ENCODE measurements around the gene CTDSPL. TPM values are rescaled to one million over a fixed set of nuclear protein-coding genes. Genes with fewer than 3 reads are reported as not detected.
A peak's percentile ranks its signal among the peaks of the same experiment; 100 is the strongest.

Gene CTDSPL
- total RNA-seq, 1 donor from 2014 or later = 68.4 TPM

DNA sequence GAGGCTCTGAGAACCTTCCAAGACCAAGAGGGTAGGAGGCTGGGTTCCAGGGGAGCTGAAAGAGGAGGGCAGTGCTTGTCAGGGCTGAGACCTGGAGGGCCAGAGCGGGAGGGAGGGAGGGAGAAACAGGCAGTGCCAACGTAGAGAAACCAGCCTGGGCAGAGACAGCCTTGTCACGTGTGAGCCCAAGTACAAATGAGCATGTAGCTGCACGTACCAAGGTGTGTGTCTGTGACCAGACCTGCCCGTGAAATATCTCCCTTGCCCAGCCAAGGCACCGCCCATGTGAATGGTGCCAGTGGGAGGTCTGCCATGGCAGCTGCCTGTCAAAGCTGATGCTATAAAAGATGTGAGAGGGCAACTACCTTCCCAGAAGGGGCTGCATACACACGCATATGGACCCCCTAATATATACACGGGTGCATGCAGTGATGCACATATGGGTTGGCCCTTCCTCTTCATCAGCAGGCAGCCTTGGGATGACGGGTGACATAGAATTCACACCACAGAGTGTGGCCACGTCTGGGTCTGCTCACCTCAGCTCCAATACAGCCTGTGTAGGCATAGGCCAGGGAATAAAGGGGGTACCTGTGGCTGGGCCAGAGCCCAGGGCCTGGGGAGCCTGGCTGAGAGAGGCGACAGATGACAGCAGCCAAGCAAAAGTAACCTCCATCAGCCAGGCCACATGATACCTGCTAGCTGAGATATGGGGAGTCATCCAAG, 7.8 kb upstream of the CTDSPL start:
- DNase-seq (ENCODE audit: low spot score) = peak; percentile 91

DNA sequence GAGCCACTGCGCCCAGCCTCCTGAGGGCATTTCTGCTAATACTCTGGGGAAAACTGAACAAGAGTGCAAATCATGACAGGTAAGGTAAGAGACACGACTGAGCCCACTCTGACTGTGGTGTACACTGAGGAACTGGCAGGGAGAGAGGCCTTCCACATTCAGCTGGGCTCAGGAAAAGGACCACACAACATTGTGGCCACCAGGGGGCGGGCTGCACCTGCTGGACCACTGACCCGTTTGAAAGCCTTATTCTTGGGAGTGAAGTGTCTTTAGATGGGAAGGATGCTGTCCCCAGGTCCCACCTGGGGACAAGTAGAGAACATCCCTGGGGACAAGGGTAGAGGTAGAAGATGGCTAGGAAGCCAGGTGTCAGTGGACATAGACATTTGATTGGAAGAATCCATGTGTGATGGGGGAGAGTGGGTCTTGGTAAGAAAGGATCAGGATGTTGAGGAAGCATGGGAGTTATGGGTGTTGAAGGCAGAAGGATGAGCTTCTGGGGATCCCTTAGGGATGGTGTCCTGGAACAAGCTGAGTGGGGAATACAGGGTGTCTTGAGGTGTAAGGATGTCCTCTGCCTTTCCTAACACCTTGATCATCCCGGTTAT, 6.2 kb upstream of the CTDSPL start:
- DNase-seq (ENCODE audit: low spot score) = peak; percentile 89

DNA sequence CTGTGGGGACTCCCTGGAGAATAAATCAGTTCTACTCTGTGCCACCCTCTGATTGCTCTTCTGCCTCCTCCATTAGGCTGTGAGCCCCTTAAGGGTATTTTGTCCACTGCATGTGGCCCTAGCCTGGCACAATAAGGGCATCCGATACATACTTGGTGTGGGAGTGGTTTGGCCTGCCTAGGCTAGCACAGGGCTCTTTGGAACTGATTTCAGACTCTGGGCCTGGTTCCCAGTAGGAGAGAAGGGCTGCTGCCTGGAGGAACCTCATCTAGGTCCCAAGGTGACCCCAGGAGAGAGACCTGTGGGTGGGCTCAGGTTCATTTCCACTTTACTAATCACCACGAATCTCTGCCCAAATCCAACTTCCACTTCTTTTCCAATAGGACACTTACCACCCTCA, 5.3 kb upstream of the CTDSPL start:
- no peak for DNase-seq (ENCODE audit: low spot score)

DNA sequence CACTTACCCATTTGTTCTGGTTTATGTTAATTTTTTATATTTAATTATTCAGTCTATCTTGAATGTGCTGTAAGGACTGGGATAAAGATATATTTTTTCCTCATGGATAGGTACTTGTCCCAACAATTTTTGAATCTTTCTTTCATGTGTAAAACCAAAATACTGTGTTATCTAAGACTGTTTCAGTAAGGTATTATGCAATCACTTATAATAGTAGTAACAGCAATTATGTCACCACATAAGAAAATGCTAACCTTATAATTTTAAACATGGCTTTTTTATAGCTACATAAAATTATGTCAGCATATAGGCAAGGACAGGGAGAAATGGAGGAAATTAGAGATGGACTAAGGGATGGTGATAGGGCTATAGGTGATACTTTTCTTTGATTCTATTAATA, 2.9 kb upstream of the CTDSPL start:
- DNase-seq (ENCODE audit: low spot score) = no peak

DNA sequence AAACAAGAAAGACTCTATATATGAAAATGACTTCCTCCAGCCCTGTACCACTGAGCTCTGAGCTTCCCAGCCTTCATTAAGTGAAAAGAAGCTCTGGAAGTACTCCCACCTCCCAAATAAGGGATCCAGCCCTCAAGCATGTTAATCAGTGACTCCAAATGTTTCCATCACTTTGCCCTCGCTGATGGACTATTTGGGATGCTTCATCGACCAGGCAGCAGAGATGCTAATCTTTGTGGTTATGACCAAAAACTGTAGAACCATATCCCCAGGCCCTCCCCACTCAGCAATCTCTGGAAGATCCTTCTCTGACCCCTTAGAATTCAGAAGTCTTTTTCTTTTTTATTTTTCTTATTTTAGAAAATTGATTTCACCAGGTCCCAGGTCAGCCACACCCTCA, 2.3 kb upstream of the CTDSPL start:
- no peak for DNase-seq (ENCODE audit: low spot score)

DNA sequence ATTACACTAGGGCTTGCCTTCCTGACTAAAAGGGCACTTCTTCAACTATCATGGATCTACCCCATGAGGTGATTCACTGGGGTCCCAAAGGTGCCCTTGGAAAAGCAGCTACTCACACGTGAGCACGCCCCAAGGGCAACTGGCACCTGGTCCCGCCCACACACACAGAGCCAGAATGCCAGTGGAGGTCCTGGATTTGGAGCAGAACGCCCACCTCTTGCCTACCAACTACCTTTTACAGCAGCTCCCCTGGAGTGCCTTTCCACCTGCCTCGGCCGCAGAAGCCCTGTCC, 1.8 kb upstream of the CTDSPL start:
- DNase-seq (ENCODE audit: low spot score) = no peak

DNA sequence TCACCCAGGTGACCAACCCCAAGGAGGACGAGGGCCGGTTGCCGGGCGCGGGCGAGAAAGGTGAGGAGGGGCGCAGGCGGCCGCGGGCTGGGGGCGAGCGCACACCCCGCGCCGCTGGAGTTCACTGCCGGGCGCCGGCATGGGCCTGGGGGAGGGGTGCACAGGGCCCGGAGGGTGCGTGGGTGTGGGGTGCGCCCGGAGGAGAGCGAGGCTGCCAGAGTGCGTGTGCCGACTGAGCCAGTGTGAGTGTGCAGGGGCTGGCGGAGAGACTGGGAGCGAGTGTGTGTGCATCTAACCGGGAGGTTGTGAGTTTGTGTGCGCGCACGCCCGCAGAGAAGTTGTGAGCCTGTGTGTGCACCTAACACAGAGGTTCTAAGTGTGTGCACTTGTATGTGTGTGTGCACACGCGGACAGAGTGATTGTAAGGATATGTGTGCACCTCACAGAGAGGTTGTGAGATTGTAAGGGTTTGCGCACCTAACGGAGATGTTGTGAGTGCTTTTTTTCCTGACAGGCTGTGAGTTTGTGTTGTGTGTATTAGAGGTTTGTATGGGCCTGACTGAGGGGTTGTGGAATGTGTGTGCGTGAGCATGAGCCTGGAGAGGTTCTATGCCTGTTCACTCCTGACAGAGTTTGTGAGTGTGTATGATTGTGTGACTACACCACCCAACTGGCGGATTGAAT, 681 bp downstream of the CTDSPL start:
- DNase-seq (ENCODE audit: low spot score) = no peak

DNA sequence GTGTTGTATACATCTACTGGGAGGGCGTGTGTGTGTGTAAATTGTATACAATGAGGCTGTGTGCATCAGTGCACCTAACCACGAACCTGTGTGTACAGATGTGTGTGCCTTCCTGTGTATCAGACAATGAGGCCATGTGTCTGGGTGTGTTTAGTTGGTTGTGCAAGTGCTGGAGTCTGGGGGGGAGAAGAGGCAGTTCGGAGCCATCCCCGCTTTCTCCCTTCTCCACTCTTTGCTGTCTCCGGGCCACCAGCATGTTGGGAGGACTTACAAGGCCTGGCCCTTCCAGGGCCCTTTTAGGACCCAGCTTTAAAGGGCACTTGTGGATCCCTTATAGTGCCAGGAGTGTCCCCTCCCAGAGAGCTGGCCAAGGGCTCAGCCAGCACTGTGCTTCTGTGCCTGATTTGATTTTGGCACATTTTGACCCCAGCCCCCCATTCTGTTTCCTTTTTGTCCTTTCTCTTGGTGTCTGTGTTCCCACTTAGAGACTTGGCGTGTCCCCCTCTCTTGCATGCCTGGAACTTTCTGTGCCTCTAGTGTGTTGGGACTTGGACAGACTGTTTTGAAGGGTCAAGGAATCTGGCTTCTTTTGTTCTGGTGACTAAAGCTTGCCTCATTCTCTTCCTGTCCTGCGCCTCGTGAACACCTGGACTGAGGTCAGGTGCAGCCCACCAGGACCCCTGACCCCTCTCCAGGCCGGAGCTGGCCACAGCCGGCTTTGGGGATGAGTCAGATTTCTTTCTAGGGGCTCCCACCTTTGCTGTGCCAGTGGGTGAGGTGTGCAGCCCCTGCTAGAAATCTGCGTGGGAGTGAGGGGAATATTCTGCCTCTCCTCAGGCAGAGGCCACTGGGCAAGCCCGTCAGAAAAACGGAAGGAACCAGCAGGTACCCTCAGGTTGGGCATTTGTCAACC, 1.5 kb downstream of the CTDSPL start:
- no peak for DNase-seq (ENCODE audit: low spot score)

DNA sequence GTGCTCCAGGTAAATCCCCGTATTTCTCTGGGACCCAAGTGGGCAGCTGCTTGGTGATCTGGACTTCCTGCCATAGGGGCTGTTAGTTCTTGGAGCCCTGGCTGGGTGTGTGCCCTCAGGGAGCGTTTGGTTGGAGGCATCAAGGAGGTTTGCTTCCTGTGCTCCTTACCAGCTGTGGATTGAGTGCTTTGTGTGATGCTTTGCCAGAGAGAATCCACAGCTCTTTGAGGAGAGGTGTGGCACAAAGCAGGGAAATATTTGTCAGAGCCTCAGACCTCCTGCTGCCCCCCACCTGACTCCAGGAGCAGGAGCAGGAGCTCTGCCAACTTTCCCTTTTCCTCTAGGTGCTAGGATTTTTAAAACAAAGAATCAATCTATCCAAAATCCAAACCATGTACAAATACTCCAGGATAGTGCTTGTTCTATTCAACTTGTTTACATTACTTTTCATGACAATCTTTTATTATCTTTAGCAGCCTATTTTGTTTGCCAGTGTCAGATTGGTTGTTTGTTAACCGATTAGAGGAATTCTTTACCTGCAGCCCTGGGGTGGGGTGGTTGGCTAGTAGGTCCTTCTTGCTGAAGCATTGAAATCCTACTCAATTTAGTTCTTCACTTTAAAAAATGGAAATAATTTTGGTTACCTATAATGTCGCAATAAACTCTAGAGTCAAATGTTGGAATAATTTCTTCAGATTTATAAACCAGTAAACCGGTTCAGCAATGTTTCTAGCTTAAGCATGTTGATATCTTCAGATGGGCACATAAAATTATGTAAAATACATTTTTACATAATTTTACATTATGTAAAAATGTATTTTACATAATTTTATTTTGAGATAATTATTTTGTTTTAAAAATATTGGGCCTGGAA, 2.5 kb downstream of the CTDSPL start:
- no peak for DNase-seq (ENCODE audit: low spot score)

DNA sequence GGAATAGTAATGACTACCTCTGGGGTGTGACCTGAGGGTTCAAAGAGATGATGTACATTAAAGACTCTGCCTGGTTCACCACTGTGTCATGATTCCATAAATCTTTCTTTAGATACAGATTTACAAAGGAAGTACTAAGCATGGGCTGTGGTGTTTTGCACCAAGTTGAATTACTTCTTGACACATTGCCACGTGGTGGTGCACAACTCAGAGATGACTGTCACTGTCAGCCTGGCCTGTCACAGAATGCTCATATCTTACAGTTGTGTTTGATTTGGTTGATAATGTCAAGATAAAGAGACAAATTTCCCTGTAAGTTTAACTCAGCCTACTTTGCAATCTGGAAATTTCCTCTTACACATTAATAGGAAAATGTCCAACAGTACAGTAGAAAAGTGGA, 3.2 kb downstream of the CTDSPL start:
- no peak for DNase-seq (ENCODE audit: low spot score)

DNA sequence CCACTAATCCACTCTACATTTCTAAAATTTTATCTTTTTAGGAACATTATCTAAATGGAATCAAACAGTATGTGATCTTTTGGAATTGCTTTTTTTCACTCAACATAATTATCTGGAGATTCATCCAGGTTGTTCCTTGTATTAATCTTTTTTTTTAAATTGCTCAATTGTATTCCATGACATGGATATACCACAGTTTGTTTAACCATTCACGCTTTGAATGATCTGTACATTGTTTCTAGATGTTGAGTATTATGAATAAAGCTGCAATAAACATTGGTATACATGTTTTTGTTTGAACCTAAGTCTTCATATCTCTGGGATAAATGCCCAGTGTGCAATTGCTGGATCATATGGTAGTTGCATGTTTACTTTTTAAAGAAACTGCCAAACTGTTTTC, 5.5 kb downstream of the CTDSPL start:
- no peak for DNase-seq (ENCODE audit: low spot score)

DNA sequence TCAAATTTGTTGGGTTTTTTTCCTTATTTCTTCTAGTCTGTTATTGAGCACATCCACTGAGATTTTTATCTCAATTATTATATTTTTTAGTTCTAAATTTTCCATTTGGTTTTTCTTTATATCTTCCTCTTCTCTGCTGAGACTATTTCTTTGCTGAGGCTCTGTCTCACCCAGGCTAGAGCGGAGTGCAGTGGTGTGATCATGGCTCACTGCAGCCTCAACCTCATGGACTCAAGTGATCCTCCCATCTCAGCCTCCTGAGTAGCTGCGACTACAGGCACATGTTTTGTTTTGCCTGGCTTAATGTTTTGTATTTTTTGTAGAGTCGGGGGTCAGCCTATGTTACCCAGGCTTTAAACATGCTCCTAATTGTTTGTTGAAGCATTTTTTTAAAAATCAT, 10.2 kb downstream of the CTDSPL start:
- DNase-seq (ENCODE audit: low spot score) = no peak

DNA sequence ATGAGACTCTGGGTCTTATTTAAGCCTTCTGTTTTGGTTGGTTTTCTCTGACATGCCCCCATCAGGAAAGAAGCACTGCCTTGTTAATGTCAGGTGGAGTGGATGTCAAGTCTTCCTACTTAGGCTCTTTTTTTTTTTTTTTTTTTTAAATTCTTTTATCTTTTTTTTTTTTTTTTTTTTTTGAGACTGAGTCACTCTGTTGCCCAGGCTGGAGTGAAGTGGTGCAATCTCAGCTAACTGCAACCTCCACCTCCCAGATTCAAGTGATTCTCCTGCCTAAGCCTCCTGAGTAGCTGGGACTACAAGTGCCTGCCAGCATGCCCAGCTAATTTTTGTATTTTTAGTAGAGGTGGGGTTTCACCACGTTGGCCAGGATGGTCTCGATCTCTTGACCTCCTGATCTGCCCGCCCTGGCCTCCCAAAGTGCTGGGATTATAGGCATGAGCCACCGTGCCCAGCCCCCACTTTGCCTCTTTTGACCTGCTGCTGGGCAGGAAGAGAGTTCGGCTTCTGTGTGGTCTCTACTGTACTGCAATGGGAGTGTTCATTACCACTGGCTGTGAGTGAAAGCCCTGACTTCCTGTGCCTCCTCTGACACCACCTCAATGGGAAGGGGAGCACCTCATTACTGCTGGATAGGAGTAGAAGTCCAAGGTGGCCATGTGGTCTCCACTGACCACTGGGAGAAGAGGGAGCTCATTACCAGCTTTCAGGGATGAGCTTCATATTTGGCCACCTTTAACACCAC, 10.9 kb downstream of the CTDSPL start:
- no peak for DNase-seq (ENCODE audit: low spot score)

DNA sequence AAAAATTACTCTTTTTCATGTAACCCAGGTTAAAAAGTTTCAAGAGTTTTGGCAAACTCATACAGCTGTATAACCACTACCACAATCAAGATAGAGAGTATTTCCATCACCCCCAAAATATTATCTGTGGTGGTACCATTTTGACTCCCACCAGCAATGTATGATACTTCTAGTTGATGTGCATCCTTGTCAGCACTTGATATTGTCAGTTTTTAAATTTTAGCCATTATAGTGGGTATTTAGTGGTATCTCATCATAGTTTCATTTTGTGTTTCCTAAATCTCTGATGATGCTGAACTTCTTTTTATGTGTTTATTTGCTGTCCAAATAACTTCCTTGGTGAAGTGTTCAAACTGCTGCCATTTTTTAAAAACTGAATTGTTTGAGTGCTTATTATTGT, 14.6 kb downstream of the CTDSPL start:
- no peak for DNase-seq (ENCODE audit: low spot score)

DNA sequence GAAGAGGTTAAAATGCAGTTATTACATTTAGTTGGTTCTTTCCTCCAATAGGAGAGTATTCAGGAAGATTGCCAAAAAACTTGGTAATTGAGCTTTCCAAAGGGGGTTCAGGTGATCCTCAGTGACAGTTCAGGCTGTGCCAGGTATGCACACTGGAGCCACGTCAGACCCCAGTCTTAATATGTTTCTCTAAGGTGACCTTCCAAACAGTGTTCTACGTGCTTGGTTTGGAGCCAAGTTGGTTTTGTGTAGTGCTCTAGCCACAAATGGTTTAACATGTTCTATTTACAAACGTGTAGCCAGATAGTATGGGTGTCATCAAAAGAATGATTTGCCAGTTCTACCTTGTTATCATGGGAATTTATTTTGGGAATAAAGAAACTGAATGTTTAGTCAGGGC, 21.0 kb downstream of the CTDSPL start:
- DNase-seq (ENCODE audit: low spot score) = no peak

DNA sequence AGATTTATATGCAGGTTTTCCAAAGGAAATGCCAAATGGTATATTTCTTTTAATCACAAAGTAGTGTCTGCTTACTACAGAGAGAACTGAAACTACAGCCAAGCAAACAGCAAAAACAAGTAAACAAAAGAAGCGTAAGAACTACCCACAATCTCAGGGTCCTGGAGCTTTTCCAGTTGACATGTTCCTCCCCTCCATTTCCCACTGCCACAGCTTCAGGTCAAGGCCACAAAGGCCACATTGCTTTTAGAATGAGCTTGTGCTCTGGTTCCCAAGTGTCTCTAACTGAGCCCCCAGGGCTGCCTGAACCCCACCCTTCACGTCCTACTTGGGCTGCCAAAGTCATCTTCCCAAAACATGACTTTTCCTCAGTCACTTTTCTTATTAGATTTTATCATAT, 24.1 kb downstream of the CTDSPL start:
- DNase-seq (ENCODE audit: low spot score) = no peak

DNA sequence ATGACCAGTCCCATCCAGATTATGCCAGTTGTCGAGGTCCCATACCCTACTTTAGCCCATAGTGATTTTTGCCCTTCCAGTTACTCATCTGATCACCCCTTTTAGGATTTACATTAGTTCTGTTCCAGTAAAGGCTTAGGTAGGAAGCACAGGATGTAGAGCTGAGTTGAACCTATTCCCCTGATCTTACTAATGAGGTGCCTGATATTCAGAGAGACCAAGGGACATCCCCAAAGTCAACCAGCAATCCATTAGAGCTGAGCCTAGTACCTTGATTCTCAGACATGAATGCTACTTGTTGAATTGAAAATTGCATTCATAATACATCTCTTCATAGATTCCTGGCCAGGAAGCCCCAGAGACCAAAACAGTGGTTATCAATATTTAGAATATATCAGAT, 24.7 kb downstream of the CTDSPL start:
- DNase-seq (ENCODE audit: low spot score) = no peak

DNA sequence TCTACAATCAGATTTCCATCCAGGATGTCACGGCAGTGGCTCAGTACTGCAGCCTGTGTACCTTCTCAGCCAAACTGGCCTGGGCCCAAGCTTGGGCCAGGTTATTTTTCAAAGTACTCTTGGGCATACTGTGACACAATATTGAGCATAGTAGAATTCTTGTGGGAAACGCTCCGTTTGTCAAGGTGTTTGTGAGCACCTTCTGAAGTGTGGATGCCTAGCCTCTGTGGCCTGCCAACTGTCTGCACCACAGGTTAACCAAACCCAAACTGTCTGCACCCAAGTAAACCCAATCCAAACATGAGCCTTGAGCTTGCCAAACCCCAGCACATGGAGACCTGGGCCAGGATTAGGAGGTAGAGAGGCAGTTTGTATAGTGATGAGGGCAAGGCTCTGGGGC, 25.4 kb downstream of the CTDSPL start:
- DNase-seq (ENCODE audit: low spot score) = no peak

DNA sequence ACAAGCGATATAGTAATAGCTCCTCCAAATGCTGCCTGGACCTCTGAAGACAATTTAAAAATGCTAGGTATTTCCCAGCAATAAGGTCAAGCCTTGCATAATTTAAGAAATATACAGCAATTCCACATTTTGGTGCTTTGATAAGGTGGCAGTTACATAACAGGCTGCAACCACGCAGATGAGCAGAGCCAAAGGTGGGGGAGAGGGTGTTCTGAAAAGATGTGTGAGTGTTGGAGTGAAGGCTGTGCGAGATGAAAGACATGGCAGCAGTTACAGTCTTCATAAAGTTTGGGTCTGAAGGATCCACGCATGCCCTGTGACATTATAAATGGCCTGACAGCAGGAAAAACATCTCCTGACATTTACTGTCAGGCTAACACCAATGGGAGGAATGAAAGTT, 26.1 kb downstream of the CTDSPL start:
- no peak for DNase-seq (ENCODE audit: low spot score)

DNA sequence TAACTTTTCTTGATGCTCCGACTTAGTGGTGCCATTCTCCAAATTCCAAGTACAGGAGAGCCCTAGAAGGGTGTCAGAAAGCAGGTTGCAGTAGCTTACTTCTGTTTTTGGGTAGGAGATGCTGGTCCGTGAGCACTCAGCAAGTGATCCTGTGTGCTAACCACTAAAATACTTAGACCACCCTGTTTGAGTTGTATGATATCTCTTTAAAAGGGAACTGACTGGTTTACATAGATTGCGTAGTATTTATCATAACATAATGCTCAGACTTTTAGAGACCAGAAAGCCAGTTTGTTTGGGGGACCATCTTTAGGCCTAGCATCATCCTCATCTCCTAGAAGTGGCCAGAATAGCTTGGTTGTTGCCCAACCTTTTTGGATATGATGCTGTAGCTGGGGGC, 26.7 kb downstream of the CTDSPL start:
- DNase-seq (ENCODE audit: low spot score) = no peak

DNA sequence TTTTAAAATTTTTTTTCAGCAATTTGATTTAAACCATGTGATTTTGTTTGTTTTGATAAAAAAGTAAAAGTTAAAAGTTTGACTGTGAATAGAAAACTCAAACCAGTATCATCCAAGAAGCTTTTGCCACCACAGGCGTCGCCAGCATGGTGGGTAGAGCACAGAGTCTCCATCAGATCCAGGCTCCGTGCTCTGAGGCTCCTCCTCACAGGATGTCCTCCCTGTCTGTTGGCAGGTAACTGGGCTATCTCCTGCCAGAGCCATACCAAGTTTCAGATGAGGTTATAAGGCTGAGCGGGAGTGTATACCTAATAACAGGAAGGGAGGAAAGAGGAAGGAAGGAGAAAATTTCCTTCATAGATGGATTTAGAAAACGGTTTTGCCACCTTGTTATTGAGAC, 28.8 kb downstream of the CTDSPL start:
- no peak for DNase-seq (ENCODE audit: low spot score)

All from ureter (tissue), 1 donor.